Measurements from ENCODE around the gene KIF2A.

Gene KIF2A

DNA sequence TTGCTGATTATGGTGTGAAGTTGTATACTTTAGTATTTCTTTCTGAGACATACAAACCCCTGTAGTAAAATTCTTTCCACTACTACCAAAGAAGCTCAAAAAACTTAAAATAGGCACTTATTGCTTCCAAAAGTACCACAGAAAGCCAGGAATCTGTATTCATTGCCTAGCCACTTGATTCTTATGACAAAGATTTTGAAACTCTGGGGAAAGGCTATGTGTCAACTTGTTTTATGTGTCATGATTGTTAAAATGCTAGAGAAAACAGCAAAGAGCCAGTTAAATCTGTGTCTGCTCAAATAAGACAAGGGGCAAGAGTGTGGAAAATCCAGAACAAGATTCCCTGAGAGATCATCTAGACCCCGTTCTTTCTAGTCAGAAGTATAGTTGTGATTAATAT is 6.0 kb downstream of the KIF2A start:
- Histone ChIP-seq H3K27me3 (replicated peaks; ENCODE audit: insufficient read depth, low read length) (no peaks in the 10 kb centered on the region), H3K4me3 (ENCODE audit: low read length) (no peak overlapping the region), H3K4me2 (ENCODE audit: low read depth, low read length) (no peak overlapping the region), H3K79me2 (ENCODE audit: low read length) (peaks cover 100% of the 10 kb centered on the region), H4K20me1 (ENCODE audit: insufficient read depth, low read length) (peaks cover 26% of the 10 kb centered on the region), H3K9ac (ENCODE audit: low read length) (no peak overlapping the region), H3K4me1 (ENCODE audit: low read length) (peaks cover 9% of the 10 kb centered on the region; the same call in 1 of the 2 replicates), H3K9me2 (replicated peaks; ENCODE audit: insufficient read depth, low read length) (no peaks in the 10 kb centered on the region), H3K36me3 (replicated peaks; ENCODE audit: insufficient read depth, low read length) (0 out of 2 replicates have a peak, but pooled peaks cover 3% of the 10 kb centered on the region), H3F3A (ENCODE audit: insufficient read depth, low read length) (no peaks in the 10 kb centered on the region), H3K9me3 (replicated peaks; ENCODE audit: insufficient read depth, low read length) (no peaks in the 10 kb centered on the region), H3K27ac (ENCODE audit: low read length) (no peak overlapping the region), H2AFZ (ENCODE audit: low read length) (no peak overlapping the region)
- TF ChIP-seq EZH2phosphoT487 (IDR thresholded peaks at IDR 0.05; ENCODE audit: low read length) = no peak
- no peak for TF ChIP-seq EZH2 (optimal IDR thresholded peaks at IDR 0.05; ENCODE audit: low read depth, low read length)
- TF ChIP-seq, protein P1, sequence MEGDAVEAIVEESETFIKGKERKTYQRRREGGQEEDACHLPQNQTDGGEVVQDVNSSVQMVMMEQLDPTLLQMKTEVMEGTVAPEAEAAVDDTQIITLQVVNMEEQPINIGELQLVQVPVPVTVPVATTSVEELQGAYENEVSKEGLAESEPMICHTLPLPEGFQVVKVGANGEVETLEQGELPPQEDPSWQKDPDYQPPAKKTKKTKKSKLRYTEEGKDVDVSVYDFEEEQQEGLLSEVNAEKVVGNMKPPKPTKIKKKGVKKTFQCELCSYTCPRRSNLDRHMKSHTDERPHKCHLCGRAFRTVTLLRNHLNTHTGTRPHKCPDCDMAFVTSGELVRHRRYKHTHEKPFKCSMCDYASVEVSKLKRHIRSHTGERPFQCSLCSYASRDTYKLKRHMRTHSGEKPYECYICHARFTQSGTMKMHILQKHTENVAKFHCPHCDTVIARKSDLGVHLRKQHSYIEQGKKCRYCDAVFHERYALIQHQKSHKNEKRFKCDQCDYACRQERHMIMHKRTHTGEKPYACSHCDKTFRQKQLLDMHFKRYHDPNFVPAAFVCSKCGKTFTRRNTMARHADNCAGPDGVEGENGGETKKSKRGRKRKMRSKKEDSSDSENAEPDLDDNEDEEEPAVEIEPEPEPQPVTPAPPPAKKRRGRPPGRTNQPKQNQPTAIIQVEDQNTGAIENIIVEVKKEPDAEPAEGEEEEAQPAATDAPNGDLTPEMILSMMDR (IDR thresholded peaks at IDR 0.05; ENCODE audit: low read length) = no peak
- DNase-seq = no peak

DNA sequence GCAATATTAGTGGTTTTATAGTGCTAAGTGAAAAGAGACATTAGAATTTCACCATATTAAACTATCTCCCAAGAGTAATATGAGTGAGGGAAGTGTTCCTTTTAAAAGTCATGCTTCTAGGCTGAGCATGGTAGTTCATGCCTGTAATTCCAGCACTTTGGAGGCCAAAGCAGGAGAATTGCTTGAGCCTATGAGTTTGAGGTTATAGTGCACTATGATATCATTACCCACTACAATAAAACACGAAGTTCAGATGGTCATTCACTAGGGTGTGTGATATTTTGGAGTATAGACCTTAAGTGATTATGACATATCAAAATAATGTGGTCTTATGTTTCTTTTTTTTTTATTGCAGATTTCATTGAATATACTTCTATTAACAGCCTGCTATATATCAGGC is 6.7 kb downstream of the KIF2A start:
- Histone ChIP-seq H3K9me2 (replicated peaks; ENCODE audit: insufficient read depth, low read length) (no peaks in the 10 kb centered on the region), H3F3A (ENCODE audit: insufficient read depth, low read length) (no peaks in the 10 kb centered on the region), H3K27ac (ENCODE audit: low read length) (no peak overlapping the region), H2AFZ (ENCODE audit: low read length) (no peak overlapping the region), H3K27me3 (replicated peaks; ENCODE audit: insufficient read depth, low read length) (no peaks in the 10 kb centered on the region), H4K20me1 (ENCODE audit: insufficient read depth, low read length) (peaks cover 26% of the 10 kb centered on the region), H3K9ac (ENCODE audit: low read length) (no peak overlapping the region), H3K4me2 (ENCODE audit: low read depth, low read length) (no peak overlapping the region), H3K4me3 (ENCODE audit: low read length) (no peak overlapping the region), H3K9me3 (replicated peaks; ENCODE audit: insufficient read depth, low read length) (no peaks in the 10 kb centered on the region), H3K36me3 (replicated peaks; ENCODE audit: insufficient read depth, low read length) (0 out of 2 replicates have a peak, but pooled peaks cover 3% of the 10 kb centered on the region), H3K4me1 (ENCODE audit: low read length) (peaks cover 9% of the 10 kb centered on the region; the same call in 1 of the 2 replicates), H3K79me2 (ENCODE audit: low read length) (peaks cover 100% of the 10 kb centered on the region)
- TF ChIP-seq, protein P1 (IDR thresholded peaks at IDR 0.05; ENCODE audit: low read length) = no peak
- TF ChIP-seq EZH2phosphoT487 (IDR thresholded peaks at IDR 0.05; ENCODE audit: low read length) (no peak), EZH2 (optimal IDR thresholded peaks at IDR 0.05; ENCODE audit: low read depth, low read length) (no peak)
- DNase-seq = no peak

DNA sequence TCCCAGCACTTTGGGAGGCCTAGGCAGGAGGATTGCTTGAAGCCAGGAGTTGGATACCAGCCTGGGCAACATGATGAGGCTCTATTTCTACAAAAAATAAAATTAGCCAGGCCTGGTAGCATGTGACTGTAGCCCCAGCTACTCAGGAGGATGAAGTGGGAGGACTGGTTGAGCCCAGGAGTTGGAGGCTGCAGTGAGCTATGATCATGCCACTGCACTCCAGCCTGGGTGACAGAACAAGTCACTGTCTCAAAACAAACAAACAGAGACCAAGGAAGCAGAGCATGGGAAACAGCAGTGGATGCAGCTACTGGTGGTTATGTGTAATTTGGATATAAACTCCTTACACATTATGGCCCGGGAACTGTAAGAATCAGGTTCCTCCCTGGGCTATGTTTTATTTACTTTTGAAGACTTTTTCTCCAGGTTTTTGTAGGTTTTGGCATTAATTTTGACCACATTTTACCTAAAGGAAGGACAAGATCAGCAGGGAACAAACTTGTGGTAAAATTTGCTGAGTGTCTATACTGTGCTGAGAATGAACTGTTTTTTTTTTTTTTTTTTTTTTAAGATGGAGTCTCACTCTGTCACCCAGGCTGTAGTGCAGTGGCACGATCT is 8.3 kb downstream of the KIF2A start:
- Histone ChIP-seq H3K27me3 (replicated peaks; ENCODE audit: insufficient read depth, low read length) (no peaks in the 10 kb centered on the region), H3K27ac (ENCODE audit: low read length) (no peak overlapping the region), H4K20me1 (ENCODE audit: insufficient read depth, low read length) (peaks cover 24% of the 10 kb centered on the region), H2AFZ (ENCODE audit: low read length) (no peak overlapping the region), H3K4me1 (ENCODE audit: low read length) (no peaks in the 10 kb centered on the region), H3K4me2 (ENCODE audit: low read depth, low read length) (no peak overlapping the region), H3F3A (ENCODE audit: insufficient read depth, low read length) (no peaks in the 10 kb centered on the region), H3K9ac (ENCODE audit: low read length) (no peak overlapping the region), H3K79me2 (ENCODE audit: low read length) (peaks cover 100% of the 10 kb centered on the region), H3K4me3 (ENCODE audit: low read length) (no peak overlapping the region), H3K36me3 (replicated peaks; ENCODE audit: insufficient read depth, low read length) (no peaks in the 10 kb centered on the region), H3K9me2 (replicated peaks; ENCODE audit: insufficient read depth, low read length) (no peaks in the 10 kb centered on the region), H3K9me3 (replicated peaks; ENCODE audit: insufficient read depth, low read length) (no peaks in the 10 kb centered on the region)
- no peak for DNase-seq
- TF ChIP-seq EZH2 (optimal IDR thresholded peaks at IDR 0.05; ENCODE audit: low read depth, low read length) (no peak), EZH2phosphoT487 (IDR thresholded peaks at IDR 0.05; ENCODE audit: low read length) (no peak)
- TF ChIP-seq, protein P1 (IDR thresholded peaks at IDR 0.05; ENCODE audit: low read length) = no peak

Data from MM.1S (cell line).